ENCODE data around the gene ITGB4. TPM values are rescaled to one million over a fixed set of nuclear protein-coding genes. Genes with fewer than 3 reads are reported as not detected.

Gene ITGB4
- total and polyA plus RNA-seq, 9 of the 15 experiments (the other 6 are each of a cell fraction or from before 2014, with no cell fraction given), result 0.05 to 2.8 (median 0.76) TPM; not detected in 3

DNA sequence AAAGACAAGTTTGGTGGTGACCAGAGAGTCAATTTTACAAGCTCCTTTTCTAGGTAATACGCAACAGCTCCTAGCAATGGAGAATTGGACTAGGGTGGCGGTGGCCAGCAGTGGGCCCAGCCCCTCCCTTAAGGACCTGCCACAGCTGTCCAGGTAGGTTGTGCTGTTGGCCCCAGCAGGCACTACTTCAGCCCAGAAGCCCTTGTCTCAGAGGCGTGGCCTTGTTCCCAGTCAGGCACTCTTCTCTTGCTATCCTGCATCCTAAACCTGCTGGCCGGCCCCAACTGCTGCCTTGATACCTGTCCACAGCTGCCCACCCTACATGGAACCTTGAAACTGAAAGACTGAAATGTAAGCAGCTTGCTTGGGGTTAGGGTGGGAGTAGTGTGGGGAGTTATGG is 44.7 kb downstream of the ITGB4 start (continued):
- no peak for TF ChIP-seq ARID4B (CRISPR knock-in tag; IDR thresholded peaks at IDR 0.05)
- no peak for TF ChIP-seq ZNF253 (CRISPR knock-in tag; conservative IDR thresholded peaks at IDR 0.05)
- no peak for TF ChIP-seq RFX1 (IDR thresholded peaks at IDR 0.05)
- TF ChIP-seq ESRRB (CRISPR knock-in tag; IDR thresholded peaks at IDR 0.05; ENCODE audit: borderline replicate concordance), result no peak
- no peak for TF ChIP-seq NFATC3 (IDR thresholded peaks at IDR 0.05)
- no peak for TF ChIP-seq TGIF2 (CRISPR knock-in tag; IDR thresholded peaks at IDR 0.05)
- no peak for TF ChIP-seq HNRNPK (IDR thresholded peaks at IDR 0.05; ENCODE audit: low read depth, low read length, poor library complexity, severe bottlenecking)
- no peak for TF ChIP-seq ZNF174 (CRISPR knock-in tag; IDR thresholded peaks at IDR 0.05)
- TF ChIP-seq ZBTB12 (CRISPR knock-in tag; IDR thresholded peaks at IDR 0.05), result no peak
- TF ChIP-seq, protein P1, sequence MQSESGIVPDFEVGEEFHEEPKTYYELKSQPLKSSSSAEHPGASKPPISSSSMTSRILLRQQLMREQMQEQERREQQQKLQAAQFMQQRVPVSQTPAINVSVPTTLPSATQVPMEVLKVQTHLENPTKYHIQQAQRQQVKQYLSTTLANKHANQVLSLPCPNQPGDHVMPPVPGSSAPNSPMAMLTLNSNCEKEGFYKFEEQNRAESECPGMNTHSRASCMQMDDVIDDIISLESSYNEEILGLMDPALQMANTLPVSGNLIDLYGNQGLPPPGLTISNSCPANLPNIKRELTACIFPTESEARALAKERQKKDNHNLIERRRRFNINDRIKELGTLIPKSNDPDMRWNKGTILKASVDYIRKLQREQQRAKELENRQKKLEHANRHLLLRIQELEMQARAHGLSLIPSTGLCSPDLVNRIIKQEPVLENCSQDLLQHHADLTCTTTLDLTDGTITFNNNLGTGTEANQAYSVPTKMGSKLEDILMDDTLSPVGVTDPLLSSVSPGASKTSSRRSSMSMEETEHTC (IDR thresholded peaks at IDR 0.05), result no peak
- no peak for TF ChIP-seq ZNF592 (IDR thresholded peaks at IDR 0.05)
- TF ChIP-seq TEAD2 (tag; IDR thresholded peaks at IDR 0.05), result no peak
- TF ChIP-seq ZFP36 (IDR thresholded peaks at IDR 0.05; ENCODE audit: low read depth, low read length, partially characterized antibody), result no peak
- TF ChIP-seq, protein P2, sequence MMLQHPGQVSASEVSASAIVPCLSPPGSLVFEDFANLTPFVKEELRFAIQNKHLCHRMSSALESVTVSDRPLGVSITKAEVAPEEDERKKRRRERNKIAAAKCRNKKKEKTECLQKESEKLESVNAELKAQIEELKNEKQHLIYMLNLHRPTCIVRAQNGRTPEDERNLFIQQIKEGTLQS (IDR thresholded peaks at IDR 0.05), result no peak
- TF ChIP-seq, protein P2 (CRISPR knock-in tag; conservative IDR thresholded peaks at IDR 0.05), result no peak

Measured in K562 (cell line).